NT2/D1 (cell line): ENCODE measurements around the gene MAPK9.

Source experiments
- DNase-seq: peaks from one replicate; pipeline ENCODE4 v3.0.0-alpha.2; 2011; ENCODE audit warnings: low read depth, low spot score
- H3K27me3 ChIP-seq: 2 replicates; pipeline ENCODE4 v1.6.0; 2011; ENCODE audit warnings: mild to moderate bottlenecking; ENCODE audit not compliant: insufficient read length, insufficient read depth
- H3K36me3 ChIP-seq: 2 replicates; pipeline ENCODE4 v1.6.1; 2011; ENCODE audit warnings: mild to moderate bottlenecking, low read length, mixed read lengths; ENCODE audit not compliant: insufficient read depth, insufficient read length
- H3K4me1 ChIP-seq: 2 replicates; pipeline ENCODE4 v1.5.1; 2011; ENCODE audit not compliant: insufficient read depth, insufficient read length
- H3K4me3 ChIP-seq: 2 replicates; pipeline ENCODE4 v1.5.1; 2011; ENCODE audit warnings: low read depth; ENCODE audit not compliant: insufficient read length
- H3K9ac ChIP-seq: 2 replicates; pipeline ENCODE4 v1.6.0; 2011; ENCODE audit warnings: low read depth; ENCODE audit not compliant: insufficient read length
- H3K9me3 ChIP-seq: 2 replicates; pipeline ENCODE4 v1.5.1; 2011; ENCODE audit warnings: mild to moderate bottlenecking, low read length; ENCODE audit not compliant: insufficient read depth
- SUZ12 ChIP-seq: IDR thresholded peaks from 2 replicates; pipeline ENCODE4 v1.6.1; 2011; ENCODE audit not compliant: insufficient read length, insufficient read depth; ENCODE audit errors: extremely low read depth
- YY1 ChIP-seq: IDR thresholded peaks from 2 replicates; pipeline ENCODE4 v1.6.1; 2011; ENCODE audit not compliant: insufficient read length, insufficient read depth
- ZNF274 ChIP-seq: IDR thresholded peaks from 2 replicates; pipeline ENCODE4 v1.6.1; 2011; ENCODE audit warnings: mild to moderate bottlenecking, low read depth, low read length

MAPK9 gene

DNA sequence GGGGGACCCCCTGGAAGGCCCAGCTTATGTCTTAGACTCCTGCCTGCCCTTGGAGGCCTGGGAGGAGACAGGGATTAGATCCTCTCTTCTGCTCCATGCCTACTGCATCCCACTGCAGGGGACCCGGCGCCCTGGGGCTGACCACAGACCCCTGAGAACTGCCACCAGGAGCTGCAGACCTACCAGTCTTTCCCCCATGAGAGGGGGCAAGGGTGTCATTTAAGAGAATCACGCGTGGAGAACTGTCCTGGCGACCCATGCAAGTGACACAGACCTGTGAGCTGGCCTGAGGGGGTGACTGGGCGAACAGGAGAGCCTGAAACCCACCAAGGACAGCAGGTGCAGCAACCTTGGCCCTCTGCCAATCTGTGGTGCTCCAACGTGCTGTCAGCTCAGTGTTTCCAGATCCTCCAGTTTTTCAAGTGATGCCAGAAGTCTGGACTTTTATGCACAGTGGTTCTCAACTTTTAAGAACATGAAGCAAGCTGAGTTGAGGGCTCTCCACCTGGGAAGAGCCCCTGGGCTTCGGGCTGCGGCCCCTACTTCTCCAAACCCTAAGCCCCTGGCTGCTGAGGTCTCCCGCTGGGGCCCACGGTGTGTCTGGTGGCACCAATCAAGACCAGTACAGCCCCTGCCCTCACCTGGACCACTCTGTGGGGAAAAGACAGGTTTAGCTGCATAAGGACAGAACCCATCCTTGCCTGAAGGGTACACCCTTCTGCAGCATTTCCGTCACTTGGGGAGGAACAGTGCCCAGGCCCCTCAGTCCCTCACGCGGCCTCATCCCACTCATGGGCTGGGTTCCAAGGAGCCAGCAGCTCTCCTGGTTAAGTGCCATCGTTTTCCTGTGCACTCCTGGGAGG lies 43.1 kb upstream of the MAPK9 start:
- H3K9ac ChIP-seq: no peak overlapping the region
- H3K4me1 ChIP-seq: peaks cover 17% of the 10 kb centered on the region
- no peaks in the 10 kb centered on the region for H3K9me3 ChIP-seq
- H3K27me3 ChIP-seq: no peaks in the 10 kb centered on the region
- TF ChIP-seq YY1 (no peak), ZNF274 (no peak), SUZ12 (no peak)
- H3K4me3 ChIP-seq: no peak overlapping the region
- H3K36me3 ChIP-seq: peaks cover 69% of the 10 kb centered on the region
- DNase-seq: no peak

DNA sequence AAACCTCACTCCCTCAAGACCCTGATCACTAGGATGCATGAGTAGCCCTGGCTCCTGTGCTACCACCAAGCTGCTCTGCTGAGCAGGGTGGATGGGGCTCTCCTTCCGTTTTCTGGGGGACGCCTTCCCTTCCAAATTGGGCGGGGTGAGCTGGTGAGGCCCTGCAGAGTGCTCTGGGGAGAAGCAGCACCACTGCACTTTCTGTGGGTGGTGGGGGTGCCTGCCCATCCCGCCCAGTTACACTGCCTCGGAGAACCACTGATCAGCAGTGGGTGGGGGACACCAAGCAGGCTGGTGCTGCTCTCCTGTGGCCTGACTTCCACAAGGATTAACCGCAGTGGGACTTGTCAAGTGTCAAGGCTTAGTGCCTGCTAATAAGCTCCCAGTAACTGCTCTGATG lies 42.3 kb upstream of the MAPK9 start:
- H3K4me1 ChIP-seq: peaks cover 14% of the 10 kb centered on the region
- TF ChIP-seq ZNF274: no peak
- peaks cover 71% of the 10 kb centered on the region for H3K36me3 ChIP-seq
- DNase-seq: no peak
- no peak overlapping the region for H3K4me3 ChIP-seq
- no peaks in the 10 kb centered on the region for H3K27me3 ChIP-seq
- H3K9ac ChIP-seq: no peak overlapping the region
- no peaks in the 10 kb centered on the region for H3K9me3 ChIP-seq

GRCh38 chr5:180333661-180334060 lies 41.8 kb upstream of the MAPK9 start:
- H3K4me3 ChIP-seq: no peak overlapping the region
- TF ChIP-seq SUZ12: no peak
- no peak for TF ChIP-seq YY1
- no peak for TF ChIP-seq ZNF274
- H3K9me3 ChIP-seq: no peaks in the 10 kb centered on the region
- peaks cover 76% of the 10 kb centered on the region for H3K36me3 ChIP-seq
- no peak overlapping the region for H3K9ac ChIP-seq
- peaks cover 14% of the 10 kb centered on the region for H3K4me1 ChIP-seq
- no peak for DNase-seq
- no peaks in the 10 kb centered on the region for H3K27me3 ChIP-seq

- no peaks in the 10 kb centered on the region for H3K9me3 ChIP-seq
- no peak for TF ChIP-seq SUZ12
- TF ChIP-seq ZNF274: no peak
- no peak for TF ChIP-seq YY1
- no peaks in the 10 kb centered on the region for H3K27me3 ChIP-seq
- H3K4me3 ChIP-seq: no peak overlapping the region
- peaks cover 19% of the 10 kb centered on the region for H3K4me1 ChIP-seq
- DNase-seq: no peak
- H3K9ac ChIP-seq: no peak overlapping the region
- peaks cover 77% of the 10 kb centered on the region for H3K36me3 ChIP-seq
Measured at GRCh38 chr5:180332861-180333260, 41.0 kb upstream of the MAPK9 start.

DNA sequence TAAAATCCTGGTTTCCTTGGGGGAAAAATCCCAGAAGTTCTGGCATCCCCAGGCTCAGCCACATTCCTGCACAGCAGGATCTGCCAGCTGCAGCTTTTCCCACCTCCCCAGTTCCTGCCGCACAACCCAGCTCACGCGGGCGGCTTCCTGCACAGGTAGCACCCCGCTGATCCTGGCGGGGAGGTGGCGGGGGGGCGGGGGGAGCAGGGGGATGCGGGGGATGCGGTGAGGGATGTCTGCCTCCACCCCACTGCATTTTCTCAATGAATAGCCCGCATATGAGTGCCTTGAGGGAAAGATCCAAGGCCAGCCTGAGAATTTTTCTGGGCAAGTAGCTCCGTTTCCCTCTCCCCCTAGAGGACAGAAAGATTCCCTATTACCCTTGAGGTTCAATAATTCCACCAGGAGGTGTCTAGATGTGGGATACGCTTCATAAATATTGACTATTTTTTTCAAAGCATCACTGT lies 40.2 kb upstream of the MAPK9 start:
- H3K27me3 ChIP-seq: no peaks in the 10 kb centered on the region
- H3K9me3 ChIP-seq: no peaks in the 10 kb centered on the region
- peaks cover 80% of the 10 kb centered on the region for H3K36me3 ChIP-seq
- TF ChIP-seq YY1 (no peak), ZNF274 (no peak), SUZ12 (no peak)
- H3K9ac ChIP-seq: no peak overlapping the region
- peaks cover 19% of the 10 kb centered on the region for H3K4me1 ChIP-seq
- H3K4me3 ChIP-seq: no peak overlapping the region
- no peak for DNase-seq

- DNase-seq: no peak
- no peak overlapping the region for H3K9ac ChIP-seq
- no peaks in the 10 kb centered on the region for H3K27me3 ChIP-seq
- no peaks in the 10 kb centered on the region for H3K9me3 ChIP-seq
- TF ChIP-seq YY1 (no peak), SUZ12 (no peak), ZNF274 (no peak)
- H3K4me3 ChIP-seq: no peak overlapping the region
- peaks cover 21% of the 10 kb centered on the region for H3K4me1 ChIP-seq
- H3K36me3 ChIP-seq: peaks cover 80% of the 10 kb centered on the region
Measured at GRCh38 chr5:180331647-180331950, 39.7 kb upstream of the MAPK9 start.

GRCh38 chr5:180330810-180331646 lies 39.1 kb upstream of the MAPK9 start:
- Histone ChIP-seq H3K4me3 (no peak overlapping the region), H3K4me1 (peaks cover 21% of the 10 kb centered on the region)

More at GRCh38 chr5:180330810-180331646, 39.1 kb upstream of the MAPK9 start:
- H3K9me3 ChIP-seq: no peaks in the 10 kb centered on the region
- TF ChIP-seq YY1: no peak
- no peak for TF ChIP-seq ZNF274
- no peak for TF ChIP-seq SUZ12
- no peak for DNase-seq
- peaks cover 80% of the 10 kb centered on the region for H3K36me3 ChIP-seq
- H3K27me3 ChIP-seq: no peaks in the 10 kb centered on the region
- peak overlapping the region; percentile 50 for H3K9ac ChIP-seq
